Calu3 (cell line): ENCODE measurements around the gene COX11. TPM values are rescaled to one million over a fixed set of nuclear protein-coding genes. Genes with fewer than 3 reads are reported as not detected.

ENCODE experiments used
- BruUV-seq: library from RNA; stranded (reverse); fragments of 400-500 nt; replicated peaks from 2 replicates; lab custom pipeline; 2021; lab: Mats Ljungman, UMichigan
- CTCF ChIA-PET: fragments of 300-600 bp; sonication (Branson Sonifier 250); formaldehyde crosslinking; loops from one replicate; lab custom pipeline; 2022; ENCODE audit warnings: antibody characterized with exemption; lab: Charles Lee
- DNase-seq: peaks from one replicate; pipeline ENCODE4 v3.0.0; 2022
- H3K27ac Mint-ChIP-seq: one replicate; pipeline ENCODE4 v1.8.0; 2022; ENCODE audit warnings: mixed read lengths; ENCODE audit not compliant: unreplicated experiment
- H3K27me3 Mint-ChIP-seq: one replicate; pipeline ENCODE4 v1.8.0; 2022; ENCODE audit warnings: mixed read lengths; ENCODE audit not compliant: unreplicated experiment
- H3K36me3 Mint-ChIP-seq: one replicate; pipeline ENCODE4 v1.8.0; 2022; ENCODE audit warnings: mild to moderate bottlenecking, moderate library complexity, mixed read lengths; ENCODE audit not compliant: insufficient read depth, unreplicated experiment
- H3K4me1 Mint-ChIP-seq: one replicate; pipeline ENCODE4 v1.8.0; 2022; ENCODE audit warnings: mild to moderate bottlenecking, low read depth, mixed read lengths; ENCODE audit not compliant: unreplicated experiment
- H3K4me3 Mint-ChIP-seq: one replicate; pipeline ENCODE4 v1.8.0; 2022; ENCODE audit warnings: mild to moderate bottlenecking, low read depth, moderate library complexity, mixed read lengths; ENCODE audit not compliant: unreplicated experiment
- H3K9me3 Mint-ChIP-seq: one replicate; pipeline ENCODE4 v1.8.0; 2022; ENCODE audit warnings: low read depth, mixed read lengths; ENCODE audit not compliant: unreplicated experiment
- CTCF ChIP-seq: fragments of 200-600 bp; IDR thresholded peaks from one replicate; pipeline ENCODE4 v1.8.0; 2022; ENCODE audit warnings: antibody characterized with exemption; ENCODE audit not compliant: unreplicated experiment
- intact Hi-C: fragments of 100-400 bp; cut with micrococcal nuclease; formaldehyde crosslinking; loops from one replicate; pipeline ENCODE4 v1.10.0; 2022; ENCODE audit not compliant: unreplicated experiment
- total RNA-seq: library from RNA; stranded (reverse); gene quantifications from 2 replicates; pipeline ENCODE4 v1.2.3, GENCODE V29; 2022

Gene COX11
- total RNA-seq, 1 experiment from 2014 or later: 48.8 TPM

DNA sequence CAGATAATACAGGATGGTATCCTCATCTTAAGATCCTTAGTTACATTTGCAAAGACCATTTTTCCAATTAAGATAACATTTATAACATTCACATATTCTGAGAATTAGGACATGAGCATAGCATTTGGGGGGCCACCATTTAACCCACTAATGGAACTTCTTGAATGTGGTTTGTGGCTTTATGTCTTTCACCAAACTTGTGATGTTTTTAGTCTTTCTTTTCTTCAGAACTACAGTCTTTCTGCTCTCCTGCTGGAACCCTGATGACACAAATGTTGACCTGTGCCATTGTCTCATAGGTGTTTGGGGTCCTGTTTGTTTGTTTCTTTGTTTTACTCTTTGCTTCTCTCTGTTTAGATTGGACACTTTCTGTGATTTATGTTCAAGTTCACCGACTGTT lies 23.2 kb downstream of the COX11 start:
- peaks cover 10% of the 10 kb centered on the region for H3K36me3 Mint-ChIP-seq
- H3K27ac Mint-ChIP-seq: no peak overlapping the region
- no TSS peak for BruUV-seq

GRCh38 chr17:54944796-54945195 lies 23.7 kb downstream of the COX11 start:
- intact Hi-C loops: no loop called here
- DNase-seq: no peak
- Mint-ChIP-seq H3K36me3 (peaks cover 10% of the 10 kb centered on the region), H3K9me3 (no peaks in the 10 kb centered on the region), H3K27me3 (no peaks in the 10 kb centered on the region), H3K4me1 (peaks cover 15% of the 10 kb centered on the region), H3K27ac (no peak overlapping the region), H3K4me3 (no peak overlapping the region)
- no TSS peak for BruUV-seq
- CTCF ChIA-PET: interaction anchor here (0.6 kb wide), 1 partner anchor 1481 kb away, joined by 3 read pairs; no protein-coding TSS in a partner anchor
- no peak for TF ChIP-seq CTCF

More for the DNA sequence above, 23.2 kb downstream of the COX11 start:
- Mint-ChIP-seq H3K9me3 (no peaks in the 10 kb centered on the region), H3K4me1 (peaks cover 15% of the 10 kb centered on the region), H3K27me3 (no peaks in the 10 kb centered on the region), H3K4me3 (no peak overlapping the region)
- no peak for DNase-seq
- intact Hi-C loops: no loop called here
- TF ChIP-seq CTCF: no peak
- CTCF ChIA-PET: interaction anchor here (0.6 kb wide), 1 partner anchor 1482 kb away, joined by 3 read pairs; no protein-coding TSS in a partner anchor

GRCh38 chr17:54941285-54941684 lies 27.2 kb downstream of the COX11 start:
- Mint-ChIP-seq H3K9me3 (no peaks in the 10 kb centered on the region), H3K27ac (no peak overlapping the region), H3K36me3 (peaks cover 8% of the 10 kb centered on the region), H3K4me1 (no peaks in the 10 kb centered on the region), H3K27me3 (no peaks in the 10 kb centered on the region), H3K4me3 (no peak overlapping the region)
- no peak for DNase-seq
- intact Hi-C loops: no loop called here
- TF ChIP-seq CTCF: no peak
- CTCF ChIA-PET: no interaction called here
- no TSS peak for BruUV-seq

DNA sequence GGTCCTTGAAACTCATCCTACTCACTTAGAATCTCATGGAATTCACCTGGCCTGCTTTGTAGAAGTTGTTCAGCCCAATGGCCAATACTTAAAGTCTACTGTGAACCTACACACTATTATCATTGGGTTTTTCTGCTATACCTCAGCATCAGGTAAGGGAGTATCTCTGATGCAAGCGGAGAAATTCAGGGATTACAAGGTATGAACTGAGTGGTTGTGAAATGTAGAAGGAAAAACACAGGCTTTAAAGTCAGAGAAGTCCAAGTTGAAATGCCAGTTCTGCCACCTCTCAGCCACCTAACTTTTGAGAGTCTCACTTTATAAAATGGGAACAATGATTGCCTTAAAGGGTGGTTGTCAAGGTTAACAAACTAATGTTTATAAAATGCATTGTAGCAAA lies 31.0 kb downstream of the COX11 start:
- Mint-ChIP-seq H3K27ac (no peak overlapping the region), H3K4me3 (no peak overlapping the region), H3K36me3 (peaks cover 24% of the 10 kb centered on the region), H3K9me3 (no peaks in the 10 kb centered on the region), H3K27me3 (no peaks in the 10 kb centered on the region), H3K4me1 (no peaks in the 10 kb centered on the region)
- TF ChIP-seq CTCF: no peak
- no peak for DNase-seq
- no TSS peak for BruUV-seq
- CTCF ChIA-PET: no interaction called here
- intact Hi-C loops: no loop called here
